HT-29 (cell line): ENCODE results near the gene CROCC. TPM values are rescaled to one million over a fixed set of nuclear protein-coding genes. Genes with fewer than 3 reads are reported as not detected.

Experiments
- DNase-seq: peaks from one replicate; pipeline ENCODE4 v3.0.0-alpha.2; 2015; ENCODE audit warnings: low spot score
- total RNA-seq: library from RNA; depleted of rRNA; stranded (reverse); fragments of >200 nt; shearing (Covaris generic); gene quantifications from 2 replicates; pipeline ENCODE4 v1.2.3, GENCODE V29; 2014

Gene CROCC
- total RNA-seq, 1 experiment from 2014 or later = 13.2 TPM

DNA sequence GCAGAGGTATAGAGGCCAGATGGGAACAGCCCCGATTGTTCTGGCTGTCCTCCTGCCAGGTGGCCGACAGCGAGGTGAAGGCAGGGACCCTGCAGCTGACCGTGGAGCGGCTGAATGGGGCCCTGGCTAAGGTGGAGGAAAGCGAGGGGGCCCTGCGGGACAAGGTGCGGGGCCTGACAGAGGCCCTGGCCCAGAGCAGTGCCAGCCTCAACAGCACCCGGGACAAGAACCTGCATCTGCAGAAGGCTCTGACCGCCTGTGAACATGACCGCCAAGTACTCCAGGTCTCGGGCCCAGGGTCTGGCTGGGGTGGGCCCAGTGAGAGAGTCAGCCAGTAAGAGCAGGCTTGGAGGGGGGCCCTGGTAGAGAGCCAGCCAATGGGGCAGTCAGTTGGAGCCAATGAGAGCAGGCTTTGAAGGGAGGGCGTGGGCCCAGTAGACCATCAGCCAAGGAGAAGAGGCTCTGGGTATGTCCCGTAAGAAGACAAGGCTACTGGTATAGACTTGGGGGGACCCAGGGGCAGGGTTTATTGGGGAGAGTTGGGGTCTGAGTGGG is 47.4 kb downstream of the CROCC start:
- no peak for DNase-seq

DNA sequence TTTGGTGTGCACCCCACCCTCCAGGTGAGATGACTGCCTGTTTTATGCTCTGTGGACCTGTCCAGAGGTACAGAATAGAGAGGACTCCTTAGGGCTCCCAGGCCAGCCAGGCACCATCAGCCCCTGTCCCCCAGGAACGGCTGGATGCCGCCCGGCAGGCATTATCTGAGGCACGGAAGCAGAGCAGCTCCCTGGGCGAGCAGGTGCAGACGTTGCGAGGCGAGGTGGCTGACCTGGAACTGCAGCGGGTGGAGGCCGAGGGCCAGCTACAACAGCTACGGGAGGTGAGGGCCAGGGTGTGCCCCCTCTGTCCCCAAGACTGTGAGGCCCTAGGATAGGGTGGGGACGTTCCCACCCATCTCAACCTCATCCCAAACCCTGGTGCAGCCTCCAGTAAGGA is 47.9 kb downstream of the CROCC start:
- no peak for DNase-seq

DNA sequence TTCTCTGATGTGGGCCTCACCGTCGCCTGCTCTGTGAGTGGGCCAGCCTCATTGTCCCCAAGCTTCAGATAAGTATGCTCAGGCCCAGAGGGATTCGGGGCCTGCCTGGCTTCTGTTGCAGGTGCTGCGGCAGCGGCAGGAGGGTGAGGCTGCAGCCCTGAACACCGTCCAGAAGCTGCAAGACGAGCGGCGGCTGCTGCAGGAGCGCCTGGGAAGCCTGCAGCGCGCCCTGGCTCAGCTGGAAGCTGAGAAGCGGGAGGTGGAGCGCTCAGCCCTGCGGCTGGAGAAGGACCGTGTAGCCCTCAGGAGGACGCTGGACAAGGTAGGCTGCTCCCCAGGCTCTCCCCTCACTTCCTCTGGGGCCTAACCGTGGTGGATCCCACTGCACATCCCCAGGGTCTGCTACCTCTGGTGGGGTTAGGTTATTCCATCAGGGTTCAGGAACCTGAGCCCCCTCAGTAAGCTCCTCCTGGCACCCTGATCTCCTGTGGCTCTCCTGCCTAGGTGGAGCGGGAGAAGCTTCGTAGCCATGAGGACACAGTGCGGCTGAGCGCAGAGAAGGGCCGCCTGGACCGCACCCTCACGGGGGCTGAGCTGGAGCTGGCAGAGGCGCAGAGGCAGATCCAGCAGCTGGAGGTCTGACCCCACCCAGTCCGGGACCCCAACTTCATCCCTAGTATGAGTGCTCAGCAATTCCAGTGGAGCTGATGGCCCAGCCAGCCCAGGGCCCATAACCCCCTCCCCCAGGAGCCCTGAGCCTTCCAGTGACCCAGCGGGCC is 48.6 kb downstream of the CROCC start:
- DNase-seq = no peak

DNA sequence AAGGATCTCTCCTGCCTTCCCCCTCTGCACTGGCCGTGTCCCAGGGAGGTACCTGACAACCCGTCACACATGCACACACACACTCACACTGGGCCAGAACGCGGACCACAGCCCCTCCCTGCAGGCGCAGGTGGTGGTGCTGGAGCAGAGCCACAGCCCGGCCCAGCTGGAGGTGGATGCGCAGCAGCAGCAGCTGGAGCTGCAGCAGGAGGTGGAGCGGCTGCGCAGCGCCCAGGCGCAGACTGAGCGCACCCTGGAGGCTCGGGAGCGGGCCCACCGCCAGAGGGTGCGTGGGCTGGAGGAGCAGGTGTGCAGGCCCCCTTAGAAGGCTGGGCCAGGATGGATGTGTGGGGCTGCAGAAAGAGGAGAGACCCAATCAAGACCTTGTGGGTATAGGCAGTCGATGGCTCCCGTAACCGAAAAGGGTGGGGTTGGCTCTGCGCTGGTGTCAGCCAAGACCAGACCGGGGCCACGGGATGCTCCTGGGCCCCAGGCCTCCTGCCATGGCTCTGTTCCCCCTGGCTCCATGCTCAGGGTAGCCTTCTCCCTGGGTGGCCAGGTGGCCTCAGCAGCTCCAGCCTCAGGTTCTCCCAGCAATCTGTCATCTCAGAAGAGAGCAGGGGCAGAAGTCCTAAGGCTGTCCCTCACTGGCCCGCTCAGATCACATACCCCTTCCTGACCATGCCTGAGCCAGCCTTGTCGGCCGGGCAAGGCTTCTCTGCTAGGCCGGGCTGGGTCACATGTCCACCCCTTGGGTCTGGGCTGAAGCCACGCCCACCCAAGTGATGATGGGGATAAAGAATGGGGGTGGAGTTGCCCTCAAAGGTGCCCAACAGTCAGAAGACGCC is 49.8 kb downstream of the CROCC start:
- peak; percentile 31 for DNase-seq

DNA sequence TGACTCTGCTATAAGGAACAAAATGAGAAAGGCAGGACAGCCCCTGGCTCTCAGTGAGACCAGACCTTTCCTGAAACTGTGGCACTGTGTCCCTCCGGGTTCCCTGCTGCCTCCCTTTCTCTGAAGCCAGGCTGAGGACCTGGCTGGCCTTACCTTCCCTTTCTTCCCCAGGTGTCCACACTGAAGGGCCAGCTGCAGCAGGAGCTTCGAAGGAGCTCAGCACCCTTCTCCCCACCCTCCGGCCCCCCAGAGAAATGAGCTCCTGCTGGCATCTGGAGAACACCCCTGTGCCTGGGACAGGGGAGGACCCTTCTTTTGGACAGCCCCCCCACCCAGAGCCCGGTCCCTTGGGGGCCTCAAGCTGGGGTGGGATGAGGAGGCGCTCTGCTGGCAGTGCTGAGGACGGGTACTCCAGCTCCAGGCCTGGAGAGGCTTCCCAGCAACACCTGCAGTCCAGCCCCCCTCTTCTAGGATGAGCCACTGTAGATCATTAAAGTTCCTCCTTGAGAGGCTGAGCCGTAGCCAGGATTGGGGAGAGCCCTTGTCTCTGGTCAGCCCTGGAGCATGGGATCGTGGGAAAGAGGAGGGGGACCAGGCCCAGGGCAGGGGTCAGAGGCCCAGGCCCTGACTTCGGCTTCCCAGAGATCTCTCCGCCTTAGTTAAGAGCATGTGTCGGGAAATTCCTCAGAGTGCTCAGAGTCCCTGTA is 50.6 kb downstream of the CROCC start:
- no peak for DNase-seq

DNA sequence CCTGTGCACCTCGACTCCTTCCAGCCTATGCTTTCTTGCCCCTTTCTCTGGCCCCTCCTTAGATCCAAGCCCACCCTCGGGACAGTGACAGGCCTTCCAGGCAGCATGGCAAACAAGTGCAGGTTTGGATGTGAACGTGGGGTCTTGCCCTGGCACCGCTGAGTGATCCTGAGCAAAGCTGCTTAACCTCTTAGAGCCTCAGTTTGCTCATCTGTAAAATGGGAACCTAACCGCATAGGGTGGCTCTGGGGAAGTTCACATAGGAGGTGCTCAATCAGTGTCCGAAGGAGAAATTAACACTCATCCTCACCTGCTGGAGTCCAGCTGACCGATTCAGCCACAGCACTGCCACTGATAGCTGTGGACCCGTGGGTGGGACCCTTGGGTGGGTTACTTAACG is 51.5 kb downstream of the CROCC start:
- DNase-seq = no peak

DNA sequence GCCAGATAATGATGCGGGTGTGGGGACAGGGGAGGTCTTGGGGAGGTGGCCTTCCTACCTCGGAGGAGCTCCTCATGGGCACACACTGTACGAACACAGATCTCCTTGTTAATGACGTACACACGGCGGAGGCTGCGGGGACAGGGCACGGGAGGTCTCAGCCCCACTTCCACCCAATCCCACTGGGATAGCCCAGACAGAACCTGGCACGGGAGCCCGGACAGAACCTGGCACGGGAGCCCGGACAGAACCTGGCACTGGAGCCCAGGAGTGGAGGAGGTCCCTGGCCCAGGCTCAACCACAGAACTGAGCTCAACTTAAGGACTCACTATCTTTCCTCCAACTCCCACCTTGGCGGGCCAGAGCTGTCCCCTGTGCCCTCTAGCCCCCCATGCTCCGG is 53.5 kb downstream of the CROCC start:
- no peak for DNase-seq

DNA sequence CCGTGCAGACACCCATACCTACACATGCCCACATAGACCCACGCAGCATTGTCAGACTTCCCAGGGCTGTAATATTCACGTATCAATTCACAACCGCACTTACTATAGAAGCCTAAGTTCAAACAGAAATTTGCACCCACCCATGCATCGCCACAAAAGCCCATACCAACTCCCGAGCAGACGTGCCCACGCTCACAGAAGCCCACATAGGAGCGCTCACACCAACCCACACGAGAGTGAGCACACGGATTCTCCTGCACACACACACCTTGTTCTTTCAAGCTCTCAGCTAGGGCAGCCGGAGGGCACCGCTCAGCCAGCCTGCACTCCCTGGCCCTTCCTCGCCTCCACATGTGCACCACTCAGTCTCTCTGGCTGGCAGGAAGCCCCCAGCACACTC is 54.1 kb downstream of the CROCC start:
- no peak for DNase-seq

DNA sequence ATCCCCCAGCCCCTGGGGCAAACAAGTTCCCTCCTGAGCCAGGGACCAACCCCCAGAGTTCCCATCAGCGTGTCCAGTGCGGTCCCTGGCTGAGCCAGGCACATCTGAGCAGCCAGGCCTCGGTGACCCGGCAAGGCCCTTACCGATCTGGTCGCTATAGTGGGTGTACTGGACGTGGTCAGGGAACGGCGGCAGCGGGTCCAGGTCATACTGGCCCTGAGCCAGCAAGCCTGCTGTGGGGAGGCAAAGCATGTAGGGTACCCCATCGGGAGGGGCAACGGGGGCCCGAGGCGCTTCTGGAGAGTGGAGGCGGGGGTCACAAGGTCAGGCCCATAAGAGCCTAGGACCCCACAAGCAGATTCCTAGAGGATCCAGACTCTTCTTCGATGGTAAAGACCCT is 55.2 kb downstream of the CROCC start:
- DNase-seq = no peak

DNA sequence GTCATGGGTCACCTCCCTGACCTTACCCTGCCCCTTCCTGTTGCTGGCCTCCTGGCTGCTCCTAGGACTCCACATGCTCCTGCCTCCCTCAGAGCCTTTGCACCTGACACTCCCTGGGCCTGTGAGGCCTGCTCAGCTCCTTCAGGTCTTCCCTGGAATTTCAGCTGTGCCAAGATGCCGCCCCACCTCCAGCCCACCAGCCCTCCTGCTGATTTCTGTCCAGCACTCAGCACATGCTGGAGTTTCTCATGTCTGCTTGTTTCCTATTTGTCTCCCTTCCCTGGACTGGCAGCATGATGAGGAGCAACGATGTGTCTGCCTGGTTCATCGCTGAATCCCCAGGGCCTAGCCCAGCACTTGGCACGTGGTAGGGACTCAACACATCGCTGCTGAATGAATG is 55.6 kb downstream of the CROCC start:
- DNase-seq = no peak

DNA sequence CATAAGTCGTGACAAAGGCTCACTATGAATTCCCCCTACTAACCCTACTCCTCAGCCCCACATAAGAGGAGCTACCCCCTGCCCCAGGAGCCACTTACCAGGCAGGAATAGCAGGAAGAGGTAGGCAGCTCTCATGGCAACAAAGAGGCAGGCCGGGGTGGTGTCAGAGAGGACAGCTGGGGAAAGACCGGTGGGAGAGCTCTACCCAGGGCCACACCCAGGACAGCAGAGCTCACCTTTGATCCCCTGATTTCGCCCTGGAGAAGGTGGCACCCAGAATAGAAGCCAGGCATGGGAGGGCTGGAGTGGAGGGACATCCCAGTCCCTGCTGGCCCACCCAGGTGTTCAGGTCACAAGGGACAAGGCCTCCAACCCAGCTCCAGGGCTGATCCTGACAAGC is 56.4 kb downstream of the CROCC start:
- DNase-seq = no peak

DNA sequence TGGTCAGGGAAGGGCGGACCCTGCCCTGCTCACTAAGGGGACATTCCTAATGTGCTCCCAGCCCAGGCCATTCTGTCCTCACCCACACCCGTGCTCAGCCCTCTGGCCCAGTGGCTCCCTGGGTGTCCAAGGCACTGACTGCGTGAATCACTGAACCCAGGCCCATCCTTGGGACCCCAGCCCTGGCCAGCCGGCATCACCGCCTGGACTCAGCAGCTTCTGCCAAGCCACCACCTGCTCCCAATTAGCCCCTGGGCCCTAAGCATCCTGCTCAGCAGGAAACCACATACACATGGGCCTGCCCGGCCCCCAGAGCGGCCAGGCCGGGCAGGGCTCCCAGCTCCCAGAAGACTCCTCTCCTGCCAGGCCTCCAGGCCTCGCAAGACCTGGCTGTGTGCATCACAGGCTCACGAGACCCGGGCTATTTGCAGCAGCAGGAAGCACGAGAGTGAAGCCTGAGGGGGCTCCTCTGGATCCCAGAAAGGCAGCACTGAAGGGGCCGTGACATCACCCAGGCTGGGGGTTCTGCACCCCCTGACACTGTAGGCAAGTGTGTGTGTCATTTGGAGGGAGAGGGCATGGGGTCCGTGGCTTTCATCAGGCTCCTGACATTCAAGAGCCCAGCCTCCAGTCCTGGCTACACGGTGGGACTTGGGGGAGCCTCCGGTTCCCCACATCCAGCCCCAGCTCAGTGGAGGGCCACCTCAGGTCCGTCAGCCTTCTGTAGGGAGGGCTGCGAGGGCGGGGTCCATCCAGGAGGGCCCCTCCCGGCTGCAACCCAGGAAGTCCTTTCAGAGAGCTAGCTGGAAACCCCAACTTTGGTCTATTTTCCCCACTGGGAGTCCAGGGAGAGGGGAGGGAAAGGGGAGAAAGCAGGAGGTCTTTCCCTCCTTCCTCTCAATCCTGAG is 57.1 kb downstream of the CROCC start:
- DNase-seq = no peak

DNA sequence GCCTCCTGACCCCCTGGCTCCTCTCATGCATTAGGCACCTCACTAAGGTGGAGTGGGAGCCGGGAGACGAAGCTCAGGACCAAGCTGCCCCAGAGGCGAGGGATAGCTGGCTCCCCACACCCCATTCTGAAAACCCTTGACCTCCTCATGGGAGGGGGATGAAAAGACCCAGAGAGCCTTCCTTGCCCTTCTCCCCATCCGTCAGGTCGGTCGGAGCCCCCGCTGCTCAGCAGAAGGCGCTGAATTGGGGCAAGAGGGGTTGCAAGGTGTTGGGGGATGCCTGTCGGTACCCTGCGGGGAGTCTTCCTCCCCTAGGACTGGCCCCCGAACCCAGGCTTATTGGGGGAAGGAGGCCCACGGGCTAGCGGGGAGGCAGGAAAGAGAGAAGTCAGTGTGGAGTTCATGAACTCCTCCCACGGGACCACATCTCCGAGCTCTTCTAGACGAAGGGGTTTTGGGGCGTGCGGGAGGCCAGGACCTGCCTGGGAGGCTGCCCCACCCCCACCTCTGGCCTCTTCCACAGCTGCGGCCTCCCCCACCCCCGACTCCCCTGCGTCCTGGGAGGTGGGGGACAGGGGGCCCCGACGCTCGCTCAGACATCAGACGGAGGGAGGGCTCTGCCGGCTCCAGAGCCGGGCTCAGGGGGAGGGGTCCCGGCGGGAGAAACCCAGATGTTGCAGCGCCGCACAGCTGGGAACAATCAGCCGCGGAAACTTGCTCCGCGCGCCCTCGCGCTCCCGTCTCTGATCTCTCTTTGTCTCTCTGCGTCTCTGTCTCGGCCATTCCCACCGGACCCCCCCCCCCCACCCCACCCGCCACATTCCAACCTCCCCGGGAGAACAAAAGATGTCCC is 58.0 kb downstream of the CROCC start:
- DNase-seq = no peak

DNA sequence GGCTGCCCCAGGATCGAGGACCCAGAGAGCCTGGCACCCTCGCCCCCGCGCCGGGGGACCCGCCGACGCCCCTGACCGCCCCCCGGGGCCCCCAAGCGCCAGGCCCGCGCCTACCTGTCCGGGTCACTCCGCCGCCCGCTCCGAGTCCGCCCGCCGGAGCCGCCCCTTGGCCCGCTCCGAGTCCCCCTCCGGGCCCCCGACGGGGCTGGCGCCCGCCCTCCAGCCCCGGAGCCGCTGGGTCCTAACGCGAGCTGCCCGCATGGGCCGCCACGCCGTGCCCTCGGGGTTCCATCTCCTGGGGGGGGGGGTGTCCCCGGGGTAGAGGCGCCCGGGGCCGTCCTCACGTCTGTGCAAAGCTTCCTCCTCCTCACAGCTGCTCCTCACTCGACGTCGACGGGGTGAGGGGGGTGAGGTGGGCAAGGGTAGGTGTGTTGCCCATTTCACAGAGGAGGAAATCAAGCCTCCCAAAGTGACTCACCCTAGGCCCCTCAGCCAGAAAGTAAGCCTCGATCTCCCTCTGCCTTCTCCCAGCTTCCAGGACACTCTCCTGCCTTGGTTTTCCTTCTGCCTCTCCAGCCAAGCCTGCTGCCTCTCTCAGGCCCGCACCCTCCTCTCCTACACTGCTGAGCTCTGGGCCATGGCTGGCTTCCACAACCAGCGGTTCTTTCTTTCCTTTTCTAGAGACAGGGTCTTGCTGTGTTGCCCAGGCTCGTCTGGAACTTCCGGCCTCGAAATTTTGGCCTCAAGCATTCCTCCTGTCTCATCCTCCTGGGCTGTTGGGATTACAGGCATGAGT is 58.9 kb downstream of the CROCC start, which contains the start of gene MFAP2:
TSS of gene MFAP2 (minus strand) at position 148 of the 796 bp plus-strand sequence. CDS start 2,347 bp downstream, outside the sequence.
- DNase-seq = no peak

DNA sequence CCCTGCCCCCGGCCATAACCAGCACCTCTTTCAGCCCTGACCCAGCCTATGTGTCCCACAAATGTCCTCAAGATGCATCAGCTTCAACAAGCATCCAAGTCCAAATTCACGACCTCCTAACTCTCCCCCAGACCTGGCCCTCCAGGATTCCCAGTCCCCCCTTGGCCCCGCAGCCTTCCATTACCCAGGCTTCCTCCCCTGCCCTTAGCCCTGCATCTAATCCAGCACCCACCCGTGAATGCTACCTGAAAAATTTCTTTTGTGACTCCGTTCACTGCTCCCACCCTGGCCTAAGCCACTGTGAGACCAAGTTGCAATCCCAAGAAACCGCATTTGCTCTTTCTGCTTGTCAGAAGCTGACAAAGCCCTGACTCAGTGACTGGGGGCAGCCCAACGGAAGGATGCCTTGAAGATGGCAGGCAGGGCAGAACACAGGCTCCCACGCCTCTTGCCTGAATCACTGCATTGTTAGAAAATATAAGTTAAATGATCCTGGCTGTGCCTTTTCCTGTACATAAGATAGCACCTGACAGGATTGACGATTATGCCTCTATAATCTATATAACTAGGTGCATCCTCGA is 59.6 kb downstream of the CROCC start:
- no peak for DNase-seq

DNA sequence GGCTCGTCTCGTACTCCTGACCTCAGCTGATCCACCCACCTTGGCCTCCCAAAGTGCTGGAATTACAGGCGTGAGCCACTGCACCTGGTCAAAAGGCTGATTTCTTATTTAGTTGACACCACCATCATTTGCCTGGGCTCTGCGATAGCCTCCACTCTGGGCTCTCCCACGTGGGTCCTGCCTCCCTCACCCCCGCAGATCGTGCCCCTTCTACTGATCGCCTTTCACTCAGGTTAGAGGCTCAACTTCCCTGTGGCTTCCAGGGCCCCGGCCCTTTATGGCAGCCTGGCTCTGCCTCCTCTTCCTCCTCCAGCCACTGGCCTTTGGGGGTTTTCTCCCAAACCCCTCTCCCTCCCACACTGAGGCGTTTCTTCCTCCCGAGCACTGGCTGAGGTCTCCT is 61.2 kb downstream of the CROCC start:
- DNase-seq = no peak

DNA sequence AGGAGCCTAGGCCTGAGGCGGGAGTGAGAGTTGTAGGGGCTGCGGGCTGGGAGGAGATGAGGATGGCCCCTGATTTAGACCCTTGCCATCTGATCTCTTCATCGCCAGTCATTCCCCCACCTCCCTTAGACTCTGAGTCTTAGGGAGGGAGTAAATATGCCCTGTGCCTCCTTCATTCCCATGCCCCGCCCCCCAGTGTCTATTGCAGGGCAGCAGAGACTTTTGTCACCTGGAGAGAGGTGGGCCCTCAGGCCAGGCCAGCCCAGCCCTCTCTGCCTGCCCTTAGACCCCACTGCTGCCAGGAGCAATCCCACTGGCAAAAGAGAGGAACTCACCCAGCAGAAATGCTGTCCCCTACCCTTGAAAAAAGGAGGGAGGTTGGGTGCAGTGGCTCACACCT is 61.9 kb downstream of the CROCC start:
- DNase-seq = no peak

DNA sequence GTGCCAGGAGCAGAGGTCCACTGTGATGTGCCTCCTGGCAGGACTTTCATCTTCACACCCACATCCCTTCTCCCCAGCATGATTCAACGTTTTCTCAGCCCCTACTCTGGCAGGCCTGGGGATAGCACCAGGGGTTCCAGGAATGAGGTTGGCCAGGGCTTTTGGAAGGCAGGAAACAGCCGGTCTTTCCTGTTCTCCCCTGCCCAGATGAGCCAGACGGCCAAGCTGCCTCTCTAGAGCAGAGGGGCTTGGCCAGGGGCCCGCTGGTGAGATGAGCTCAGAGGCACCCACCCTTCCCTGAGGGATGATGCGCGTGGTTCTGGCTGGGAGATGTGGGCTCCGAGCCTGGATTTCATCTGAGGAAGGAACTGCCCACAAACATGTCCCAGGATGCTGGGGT is 63.0 kb downstream of the CROCC start:
- DNase-seq = no peak

DNA sequence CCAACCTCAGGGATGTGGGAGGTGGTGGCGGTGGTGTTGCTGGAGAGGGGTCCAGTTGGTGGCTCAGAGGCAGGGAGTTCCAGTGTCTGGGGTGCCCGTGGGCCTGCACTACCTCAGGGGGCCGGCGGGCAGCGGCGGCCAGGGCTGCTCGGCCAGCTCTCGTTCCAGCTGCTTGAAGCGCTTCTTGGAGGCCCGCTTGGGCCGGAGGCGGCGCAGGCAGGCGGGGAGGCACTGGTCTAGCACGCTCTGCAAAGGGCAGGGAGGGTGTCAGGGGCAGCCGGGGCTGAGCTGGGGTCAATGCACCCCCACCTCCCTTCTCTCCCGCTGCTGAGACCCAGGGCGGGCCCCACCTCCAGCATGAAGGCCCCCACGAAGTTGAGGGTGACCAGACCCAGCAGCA is 64.4 kb downstream of the CROCC start:
- DNase-seq = no peak
